Measurements from ENCODE around the gene GNG5.

GRCh38 chr1:84504580-84505492, 1.5 kb downstream of the GNG5 start:
- TF ChIP-seq POLR2A (IDR thresholded peaks at IDR 0.05) (no peak), CTCF (IDR thresholded peaks at IDR 0.05) (no peak)

Measured in adrenal gland (tissue), 5 donors.